Vagina (tissue), 2 donors: ENCODE results near the gene S100A8. TPM values are rescaled to one million over a fixed set of nuclear protein-coding genes. Genes with fewer than 3 reads are reported as not detected.
A peak's percentile ranks its signal among the peaks of the same experiment; 100 is the strongest.

Source experiments
- DNase-seq, 2 donors: peaks; one replicate each; pipeline ENCODE4 v3.0.0-alpha.2; 2017; ENCODE audit errors: extremely low spot score in 2 of 2
- H3K27ac ChIP-seq: fragments of 200-600 bp; sonication (generic); one replicate; pipeline ENCODE4 v1.5.1; 2019
- H3K27me3 ChIP-seq: fragments of 200-600 bp; sonication (generic); one replicate; pipeline ENCODE4 v1.5.1; 2019
- H3K36me3 ChIP-seq, 2 donors: fragments of 200-600 bp; sonication (generic); one replicate each; pipeline ENCODE4 v1.5.1; 2017 to 2019
- H3K4me1 ChIP-seq: fragments of 200-600 bp; sonication (generic); one replicate; pipeline ENCODE4 v1.5.1; 2019
- H3K4me3 ChIP-seq, 2 donors: fragments of 200-600 bp; sonication (generic); 1 replicate in 1 of 2; 2 replicates in 1 of 2; pipeline ENCODE4 v1.5.1; 2016 to 2019
- H3K9me3 ChIP-seq: fragments of 200-600 bp; sonication (generic); one replicate; pipeline ENCODE4 v1.5.1; 2019
- CTCF ChIP-seq, 3 experiments: fragments of 450-650 bp in 2 of 3; fragments of 200-600 bp in 1 of 3; sonication (generic) in 1 of 3; IDR thresholded peaks; one replicate each; pipeline ENCODE4 v1.5.1; 2017 to 2019; ENCODE audit warnings: antibody characterized with exemption in 3 of 3, mild to moderate bottlenecking in 2 of 3, moderate library complexity in 2 of 3
- POLR2A ChIP-seq, 2 donors: fragments of 450-650 bp; IDR thresholded peaks; one replicate each; pipeline ENCODE4 v1.6.1; 2017; ENCODE audit warnings: antibody characterized with exemption in 2 of 2, mild to moderate bottlenecking in 2 of 2, moderate library complexity in 2 of 2
- POLR2AphosphoS5 ChIP-seq, 2 donors: sonication (generic); formaldehyde crosslinking; IDR thresholded peaks; one replicate each; pipeline ENCODE4 v1.9.0; 2017; ENCODE audit warnings: antibody characterized with exemption in 2 of 2, mild to moderate bottlenecking in 2 of 2, low read depth in 1 of 2; ENCODE audit not compliant: insufficient read depth in 1 of 2
- intact Hi-C: fragments of 100-400 bp; cut with DNase I; formaldehyde crosslinking; loops from one replicate; pipeline ENCODE4 v1.15.1; 2023
- total RNA-seq: library from RNA; depleted of rRNA; stranded (reverse); fragments of >200 nt; gene quantifications from one replicate; pipeline ENCODE4 v1.2.3, GENCODE V29; 2016

Gene S100A8
- total RNA-seq, 1 donor from 2014 or later: 1,155 TPM

- intact Hi-C loops: no loop called here
- H3K27ac ChIP-seq: no peak overlapping the region
- TF ChIP-seq POLR2A (IDR thresholded peaks at IDR 0.05): no peak
- no peak for TF ChIP-seq CTCF (IDR thresholded peaks at IDR 0.05)
- no peak for TF ChIP-seq POLR2AphosphoS5 (IDR thresholded peaks at IDR 0.05; ENCODE audit: insufficient read depth in 1 of 2, low read depth in 1 of 2)
- H3K9me3 ChIP-seq: no peaks in the 10 kb centered on the region
- H3K4me3 ChIP-seq: no peak overlapping the region
- peaks cover 5% of the 10 kb centered on the region for H3K4me1 ChIP-seq
- DNase-seq: no peak
- no peaks in the 10 kb centered on the region for H3K36me3 ChIP-seq
- H3K27me3 ChIP-seq: no peaks in the 10 kb centered on the region
These were observed 24.6 kb downstream of the S100A8 start for GRCh38 chr1:153366261-153366660.

- intact Hi-C loops: no loop called here
- no peaks in the 10 kb centered on the region for H3K27me3 ChIP-seq
- TF ChIP-seq POLR2A (IDR thresholded peaks at IDR 0.05) (no peak), POLR2AphosphoS5 (IDR thresholded peaks at IDR 0.05; ENCODE audit: insufficient read depth in 1 of 2, low read depth in 1 of 2) (no peak), CTCF (IDR thresholded peaks at IDR 0.05) (no peak)
- no peak overlapping the region for H3K27ac ChIP-seq
- no peak overlapping the region for H3K4me3 ChIP-seq
- peak in 1 of 2 donors; percentile 81 for DNase-seq
- no peaks in the 10 kb centered on the region for H3K36me3 ChIP-seq
- peaks cover 5% of the 10 kb centered on the region for H3K4me1 ChIP-seq
- no peaks in the 10 kb centered on the region for H3K9me3 ChIP-seq
These were observed 25.2 kb downstream of the S100A8 start for GRCh38 chr1:153365696-153366095.

GRCh38 chr1:153364766-153365666, 25.9 kb downstream of the S100A8 start:
- no peak for TF ChIP-seq POLR2AphosphoS5 (IDR thresholded peaks at IDR 0.05; ENCODE audit: insufficient read depth in 1 of 2, low read depth in 1 of 2)
- Histone ChIP-seq H3K27ac (no peak overlapping the region), H3K9me3 (no peaks in the 10 kb centered on the region), H3K4me1 (peaks cover 5% of the 10 kb centered on the region), H3K36me3 (no peaks in the 10 kb centered on the region), H3K27me3 (no peaks in the 10 kb centered on the region), H3K4me3 (no peak overlapping the region)
- peak in 1 of 2 donors; percentile 94 for DNase-seq
- intact Hi-C loops: no loop called here

- Histone ChIP-seq H3K36me3 (no peaks in the 10 kb centered on the region), H3K9me3 (no peaks in the 10 kb centered on the region), H3K27ac (no peak overlapping the region), H3K4me3 (no peak overlapping the region), H3K4me1 (peaks cover 5% of the 10 kb centered on the region), H3K27me3 (no peaks in the 10 kb centered on the region)
- DNase-seq: peak in 1 of 2 donors; percentile 93
- peak in 1 of 2 donors; percentile 46 for TF ChIP-seq POLR2AphosphoS5 (IDR thresholded peaks at IDR 0.05; ENCODE audit: insufficient read depth in 1 of 2, low read depth in 1 of 2)
- TF ChIP-seq POLR2A (IDR thresholded peaks at IDR 0.05): no peak
- TF ChIP-seq CTCF (IDR thresholded peaks at IDR 0.05): no peak
- intact Hi-C loops: no loop called here
These were observed 26.7 kb downstream of the S100A8 start for GRCh38 chr1:153364156-153364555.

- Histone ChIP-seq H3K4me3 (no peak overlapping the region), H3K9me3 (no peaks in the 10 kb centered on the region), H3K27me3 (no peaks in the 10 kb centered on the region), H3K4me1 (peaks cover 5% of the 10 kb centered on the region), H3K36me3 (no peaks in the 10 kb centered on the region), H3K27ac (no peak overlapping the region)
- peak in 1 of 2 donors; percentile 55 for DNase-seq
- intact Hi-C loops: no loop called here
- TF ChIP-seq POLR2A (IDR thresholded peaks at IDR 0.05) (no peak), POLR2AphosphoS5 (IDR thresholded peaks at IDR 0.05; ENCODE audit: insufficient read depth in 1 of 2, low read depth in 1 of 2) (no peak), CTCF (IDR thresholded peaks at IDR 0.05) (no peak)
These were observed 27.2 kb downstream of the S100A8 start for GRCh38 chr1:153363641-153364040.
